ENCODE measurements around the gene IL6ST.

DNA sequence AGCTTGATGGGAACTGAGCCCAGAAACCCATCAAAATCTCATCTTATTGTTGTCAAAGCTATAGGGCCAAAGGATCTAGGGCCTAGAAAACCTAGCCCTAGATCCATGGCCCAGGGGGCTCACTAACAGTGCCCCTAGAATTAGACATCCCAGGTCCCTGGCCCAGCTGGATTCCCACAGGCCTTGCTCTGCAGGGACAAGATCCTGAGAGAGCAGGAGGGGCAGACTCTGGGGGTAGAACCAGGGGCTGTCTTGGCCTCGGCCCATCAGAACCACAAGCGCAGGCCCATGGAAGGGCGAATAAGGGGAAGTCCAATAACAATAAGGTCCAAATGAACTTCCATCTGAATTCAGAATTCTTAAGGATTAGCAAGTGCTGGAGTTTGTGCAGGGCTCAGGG, 69.6 kb downstream of the IL6ST start:
- no peak for TF ChIP-seq CTCF (IDR thresholded peaks at IDR 0.05)
- no peak for TF ChIP-seq POLR2A (IDR thresholded peaks at IDR 0.05)
